ENCODE data around the gene CPNE4. TPM values are rescaled to one million over a fixed set of nuclear protein-coding genes. Genes with fewer than 3 reads are reported as not detected.
"Not testable (repeated sequence)": the region's sequence is repeated elsewhere in the genome, so short reads cannot be mapped to it uniquely, and the experiment has no call there.

The CPNE4 gene
- polyA plus RNA-seq, 4 donors, result 0.27 to 0.49 (median 0.45) TPM

GRCh38 chr3:131491084-131491483, 543.7 kb downstream of the CPNE4 start:
- DNase-seq (ENCODE audit: low read depth in 4 of 4, low spot score in 3 of 4), result no peak

GRCh38 chr3:131486545-131486944, 548.3 kb downstream of the CPNE4 start:
- DNase-seq (ENCODE audit: low read depth in 4 of 4, low spot score in 3 of 4), result not testable (repeated sequence)

GRCh38 chr3:131485119-131485518, 549.7 kb downstream of the CPNE4 start:
- DNase-seq (ENCODE audit: low read depth in 4 of 4, low spot score in 3 of 4), result no peak

- no peak for DNase-seq (ENCODE audit: low read depth in 4 of 4, low spot score in 3 of 4)
Observed at GRCh38 chr3:131484496-131485111, 550.2 kb downstream of the CPNE4 start.

Measured in right renal pelvis (tissue), 4 donors.